ENCODE measurements around the gene YIPF6.
"Not testable (repeated sequence)": the region's sequence is repeated elsewhere in the genome, so short reads cannot be mapped to it uniquely, and the experiment has no call there.

Gene YIPF6

DNA sequence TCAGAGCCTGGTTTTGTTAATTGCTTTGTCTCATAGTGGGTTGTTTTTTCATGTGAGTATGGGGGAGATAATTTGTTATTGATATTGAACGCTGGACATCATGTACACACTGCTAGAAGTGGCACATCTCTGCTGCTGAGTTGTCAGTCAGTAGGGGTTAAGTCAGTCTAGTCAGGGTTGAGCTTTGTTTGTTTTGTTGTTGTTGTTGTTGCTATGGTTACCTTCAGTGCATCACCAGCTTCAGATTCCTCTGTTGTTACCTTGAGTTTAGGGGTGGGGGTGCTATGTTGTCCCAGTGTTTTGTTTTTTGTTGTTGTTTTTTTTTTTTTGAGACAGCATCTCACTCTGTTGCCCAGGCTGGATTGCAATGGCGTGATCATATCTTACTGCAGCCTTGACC lies 9.9 kb downstream of the YIPF6 start:
- no peak for DNase-seq

DNA sequence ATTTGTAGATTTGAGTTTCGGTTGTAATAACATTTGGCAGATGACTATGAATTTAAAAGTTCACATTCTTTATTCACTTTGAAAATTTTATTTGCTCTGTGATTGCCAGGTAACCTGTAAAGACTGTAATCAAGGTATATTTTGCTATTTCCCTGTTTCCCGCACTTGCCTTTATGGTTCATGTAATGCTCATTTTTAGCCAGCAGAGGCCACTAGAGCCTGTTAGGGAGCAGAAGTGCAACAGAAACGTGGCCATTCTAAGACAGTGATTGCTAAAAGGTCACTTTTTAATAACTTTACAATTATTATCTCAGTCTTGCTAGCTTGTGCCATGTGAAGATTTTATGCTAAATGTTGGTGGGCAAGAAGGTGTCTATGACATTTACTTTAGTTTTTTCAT lies 12.4 kb downstream of the YIPF6 start:
- peak in 1 of 2 donors; percentile 31 for DNase-seq

DNA sequence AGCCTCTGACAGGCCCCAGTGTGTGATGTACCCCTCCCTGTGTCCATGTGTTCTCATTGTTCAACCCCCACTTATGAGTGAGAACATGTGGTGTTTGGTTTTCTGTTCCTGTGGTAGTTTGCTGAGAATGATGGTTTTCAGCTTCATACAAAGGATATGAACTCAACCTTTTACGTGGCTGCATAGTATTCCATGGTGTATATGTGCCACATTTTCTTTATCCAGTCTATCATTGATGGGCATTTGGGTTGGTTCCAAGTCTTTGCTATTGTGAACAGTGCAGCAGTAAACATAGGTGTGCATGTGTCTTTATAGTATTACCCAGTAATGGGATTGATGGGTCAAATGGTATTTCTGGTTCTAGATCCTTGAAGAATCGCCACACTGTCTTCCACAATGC lies 25.8 kb downstream of the YIPF6 start:
- DNase-seq: not testable (repeated sequence)

DNA sequence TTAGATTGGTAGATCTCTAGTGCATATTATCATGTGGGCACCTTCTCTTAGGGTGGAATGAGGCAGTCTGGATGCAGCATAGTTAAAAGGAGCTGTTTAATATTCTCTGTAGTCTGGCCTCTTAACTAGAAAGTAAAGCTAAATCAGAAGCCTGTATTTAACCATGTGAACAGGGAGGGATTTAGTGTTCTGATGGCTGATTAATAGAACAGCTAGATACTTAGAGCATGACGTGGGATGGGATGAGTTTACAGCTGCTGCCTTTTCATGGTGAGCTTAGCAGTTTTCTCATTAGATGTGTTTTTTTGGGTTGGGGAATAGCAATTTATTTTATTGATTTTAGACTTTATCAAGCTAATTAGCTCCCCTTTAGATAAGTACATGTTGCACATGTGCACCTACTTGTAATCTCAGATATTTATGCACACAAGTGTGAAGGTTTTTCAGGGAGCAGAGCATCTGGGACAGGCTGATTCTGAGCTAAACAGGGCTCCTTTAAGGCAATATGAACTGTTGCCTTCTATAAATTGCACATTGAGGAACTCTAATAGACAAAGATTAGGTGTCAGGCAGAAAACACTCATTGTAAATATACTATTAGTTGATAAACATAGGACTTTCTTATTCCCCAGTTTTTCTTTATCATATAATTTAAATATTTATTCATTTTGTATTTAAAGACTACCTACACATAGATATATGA lies 34.1 kb downstream of the YIPF6 start:
- DNase-seq: no peak

DNA sequence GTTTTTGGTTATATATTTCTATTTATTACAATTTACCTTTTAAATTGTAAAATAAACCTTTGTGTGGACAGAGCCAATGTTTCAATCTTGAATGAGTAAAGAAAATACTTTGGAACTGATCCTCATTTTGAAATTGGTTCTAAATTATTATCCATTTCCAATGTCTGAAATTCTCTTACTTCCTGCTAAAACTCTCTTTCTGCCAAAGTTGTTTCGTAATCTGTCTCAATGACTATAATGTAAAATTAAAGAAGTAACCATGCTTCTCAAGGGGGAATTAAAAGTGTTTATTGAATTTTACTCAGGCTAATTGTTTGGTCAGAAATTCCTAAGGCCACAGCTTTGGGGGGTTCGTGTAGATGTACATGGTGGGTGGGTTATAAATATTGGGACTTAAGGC lies 34.8 kb downstream of the YIPF6 start:
- DNase-seq: no peak

DNA sequence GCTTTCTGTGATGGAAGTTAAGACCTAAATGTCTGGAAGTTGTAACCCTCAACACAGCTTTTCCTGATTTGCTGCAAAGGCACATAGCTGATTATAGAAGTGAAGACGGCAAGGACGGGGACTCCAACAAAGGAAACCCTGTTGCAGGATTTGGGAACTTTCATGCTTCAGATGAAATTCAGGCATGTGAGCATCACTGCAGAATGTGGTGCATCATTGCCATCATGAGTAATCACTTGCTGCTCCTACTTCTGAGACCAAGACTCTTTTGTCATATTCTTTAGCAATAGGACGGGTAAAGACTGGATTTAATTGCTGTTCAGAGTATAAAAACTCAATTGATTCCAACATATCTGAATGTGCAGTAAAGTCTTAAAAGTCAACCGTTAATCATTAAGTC lies 35.8 kb downstream of the YIPF6 start:
- DNase-seq: no peak

DNA sequence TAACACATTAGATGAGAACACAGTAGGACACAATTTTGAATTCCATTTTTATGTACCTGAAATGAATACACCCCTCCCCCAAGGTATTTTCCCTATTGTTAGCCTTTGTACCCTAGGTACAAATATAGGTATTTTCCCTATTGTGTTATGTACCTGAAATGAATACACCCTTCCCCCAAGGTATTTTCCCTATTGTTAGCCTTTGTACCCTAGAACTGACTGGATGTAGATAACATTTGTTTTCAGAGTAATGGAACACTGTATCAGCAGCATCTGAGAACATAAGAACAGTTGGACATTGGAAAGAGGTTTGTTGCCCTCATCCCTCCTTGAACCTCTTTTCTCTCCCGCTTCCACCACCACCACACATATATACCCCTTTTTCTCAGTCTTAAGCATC lies 37.6 kb downstream of the YIPF6 start:
- no peak for DNase-seq

DNA sequence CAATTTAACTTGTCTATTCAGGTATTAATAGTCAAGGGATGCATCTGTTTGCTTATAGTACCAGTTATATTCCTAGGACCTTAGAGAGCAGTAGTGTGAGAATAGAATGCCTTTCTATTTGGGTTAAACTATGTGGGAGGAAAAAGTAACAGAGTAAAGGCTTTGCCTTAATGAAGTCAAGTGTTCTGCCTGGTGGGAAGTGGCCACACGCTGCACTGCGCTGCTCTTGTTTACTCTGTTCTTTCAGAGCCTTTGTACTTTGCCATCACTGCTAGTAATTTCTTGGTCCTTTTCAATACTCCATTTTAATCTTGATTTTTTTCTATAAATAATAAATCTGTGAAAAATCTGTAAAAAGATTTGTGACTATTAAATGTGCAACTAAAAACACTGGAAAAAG lies 38.0 kb downstream of the YIPF6 start:
- no peak for DNase-seq

DNA sequence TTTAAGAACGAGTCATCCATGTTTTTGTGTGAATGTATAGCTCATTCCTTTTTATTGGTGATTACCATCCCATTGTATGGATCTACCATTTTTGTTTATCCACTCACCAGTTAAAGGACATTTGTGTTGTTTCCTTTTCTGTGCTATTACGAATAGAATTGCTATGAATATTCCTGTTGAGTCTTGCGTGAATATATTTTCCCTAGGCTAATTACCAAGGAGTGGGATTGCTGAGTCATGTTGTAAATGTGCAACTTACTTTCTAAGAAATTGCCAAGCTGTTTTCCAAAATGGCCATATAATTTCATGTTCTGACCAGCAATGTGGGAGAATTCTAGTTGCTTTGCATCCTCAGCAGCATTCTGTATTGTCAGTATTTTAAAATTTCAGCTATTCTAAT lies 51.3 kb downstream of the YIPF6 start:
- DNase-seq: no peak

DNA sequence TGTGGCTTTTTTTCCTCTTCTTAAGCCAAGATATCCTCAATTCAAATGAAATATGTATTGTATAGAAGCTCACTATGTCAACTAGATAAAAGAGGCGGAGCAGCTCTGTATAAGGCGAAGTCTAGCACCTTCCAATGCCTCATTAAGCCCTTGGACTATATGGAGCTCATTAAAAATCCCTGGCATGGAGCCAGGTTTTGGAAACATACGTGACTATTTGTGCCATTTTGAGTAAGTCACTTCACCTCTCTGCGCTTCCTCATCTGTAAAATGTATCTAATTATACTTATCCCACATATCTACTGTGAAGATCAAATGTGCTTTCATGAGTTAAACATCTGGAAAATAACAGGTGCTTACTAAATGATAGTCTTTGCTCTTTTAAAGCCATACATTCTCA lies 57.2 kb downstream of the YIPF6 start:
- no peak for DNase-seq

DNA sequence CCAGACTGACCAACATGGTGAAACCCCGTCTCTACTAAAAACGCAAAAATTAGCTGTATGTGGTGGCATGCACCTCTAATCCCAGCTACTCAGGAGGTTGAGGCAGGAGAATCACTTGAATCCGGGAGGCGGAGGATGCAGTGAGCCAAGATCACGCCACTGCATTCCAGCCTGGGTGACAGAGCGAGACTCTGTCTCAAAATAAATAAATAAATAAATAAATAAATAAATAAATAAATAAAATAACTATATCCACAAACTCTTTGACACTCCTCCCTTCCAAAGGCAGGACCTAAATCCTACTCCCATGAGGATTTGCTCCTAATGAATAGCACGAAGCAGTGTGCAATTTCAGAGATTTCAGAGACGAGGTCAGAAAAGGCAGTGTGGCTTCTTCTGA lies 58.3 kb downstream of the YIPF6 start:
- not testable (repeated sequence) for DNase-seq

DNA sequence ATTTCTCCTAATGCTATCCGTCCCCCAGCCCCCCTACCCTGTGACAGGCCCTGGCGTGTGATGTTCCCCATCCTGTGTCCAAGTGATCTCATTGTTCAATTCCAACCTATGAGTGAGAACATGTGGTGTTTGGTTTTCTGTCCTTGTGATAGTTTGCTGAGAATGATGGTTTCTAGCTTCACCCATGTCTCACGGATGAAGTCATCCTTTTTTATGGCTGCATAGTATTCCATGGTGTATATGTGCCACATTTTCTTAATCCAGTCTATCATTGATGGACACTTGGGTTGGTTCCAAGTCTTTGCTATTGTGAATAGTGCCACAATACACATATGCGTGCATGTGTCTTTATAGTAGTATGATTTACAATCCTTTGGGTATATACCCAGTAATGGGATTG lies 61.1 kb downstream of the YIPF6 start:
- DNase-seq: not testable (repeated sequence)

DNA sequence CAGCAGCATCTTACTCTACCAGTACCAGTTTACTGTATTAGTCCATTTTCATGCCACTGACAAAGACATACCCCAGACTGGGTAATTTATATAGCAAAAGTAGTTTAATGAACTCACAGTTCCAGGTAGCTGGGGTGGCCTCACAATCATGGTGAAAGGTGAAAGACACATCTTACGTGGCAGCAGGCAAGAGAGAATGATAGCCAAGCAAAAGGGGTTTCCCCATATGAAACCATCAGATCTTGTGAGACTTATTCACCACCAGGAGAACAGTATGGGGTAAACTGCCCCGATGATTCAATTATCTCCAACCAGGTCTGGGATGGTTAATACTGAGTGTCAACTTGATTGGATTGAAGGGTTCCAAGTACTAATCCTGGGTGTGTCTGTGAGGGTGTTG lies 69.3 kb downstream of the YIPF6 start:
- DNase-seq: no peak

DNA sequence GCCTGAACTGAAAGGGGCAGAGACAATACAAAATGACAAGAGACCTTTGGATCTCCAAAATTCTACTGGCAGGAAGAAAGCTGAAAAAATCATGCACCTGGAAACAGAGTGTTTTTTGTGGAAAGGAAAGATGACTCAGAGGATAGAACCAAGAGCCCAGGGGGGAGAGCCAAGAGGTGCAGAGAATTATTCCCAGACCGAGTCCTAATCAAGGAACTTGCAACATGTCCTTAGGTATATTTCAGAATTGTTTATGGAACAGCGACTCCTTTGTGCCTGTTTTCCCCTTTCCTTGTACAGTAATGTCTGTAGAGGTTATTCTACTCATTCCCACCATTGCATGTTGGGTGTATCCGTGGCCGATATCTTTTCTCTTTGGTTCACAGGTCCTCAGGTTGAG lies 71.7 kb downstream of the YIPF6 start:
- DNase-seq: no peak

DNA sequence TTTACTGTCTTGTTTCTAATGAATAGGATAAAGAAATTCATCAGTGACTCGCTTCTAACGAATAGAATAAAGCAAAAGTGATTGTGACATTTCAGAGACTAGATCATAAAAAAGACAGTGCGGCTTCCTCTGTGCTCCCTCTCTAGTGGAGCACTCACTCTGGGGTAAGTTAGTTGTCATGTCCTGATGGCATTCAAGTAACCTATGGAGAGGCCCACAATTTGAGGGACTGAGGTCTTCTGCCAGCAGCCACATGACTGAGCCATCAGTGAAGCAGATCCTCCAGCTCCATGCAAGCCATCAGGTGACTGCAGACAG lies 72.4 kb downstream of the YIPF6 start:
- no peak for DNase-seq

DNA sequence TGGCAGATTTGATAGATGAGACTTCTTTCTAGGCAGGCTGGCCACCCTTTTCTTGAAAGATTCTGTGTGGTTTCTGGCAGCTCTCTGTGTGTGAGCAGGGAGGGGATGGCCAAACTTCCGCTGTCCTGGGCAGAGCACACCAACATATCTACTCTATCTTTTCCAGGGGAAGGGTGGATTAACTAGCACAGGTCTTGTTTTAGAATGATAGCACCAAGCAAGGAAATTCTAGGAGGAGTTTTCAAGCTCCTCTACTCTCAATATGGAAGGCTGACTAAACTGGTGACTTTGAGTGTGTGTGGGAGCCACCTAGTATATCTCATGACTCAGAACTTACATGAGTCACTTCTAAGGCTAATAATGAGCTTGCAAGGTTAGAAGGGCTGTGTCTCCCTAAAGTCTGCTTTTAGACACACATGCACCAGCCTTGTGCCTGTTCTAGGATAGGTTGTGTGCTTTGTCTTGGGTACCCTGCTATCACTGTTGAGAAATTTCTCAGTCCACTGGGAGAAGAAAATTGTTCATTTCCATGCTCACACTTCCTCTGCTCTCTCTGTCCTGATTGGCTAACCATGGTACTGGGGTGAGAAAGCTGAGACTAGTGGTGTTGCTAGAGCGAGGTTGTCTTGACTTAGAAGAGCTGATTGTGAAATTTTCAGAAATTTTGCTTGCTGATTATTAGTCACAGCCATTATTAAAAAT lies 72.9 kb downstream of the YIPF6 start:
- DNase-seq: no peak

DNA sequence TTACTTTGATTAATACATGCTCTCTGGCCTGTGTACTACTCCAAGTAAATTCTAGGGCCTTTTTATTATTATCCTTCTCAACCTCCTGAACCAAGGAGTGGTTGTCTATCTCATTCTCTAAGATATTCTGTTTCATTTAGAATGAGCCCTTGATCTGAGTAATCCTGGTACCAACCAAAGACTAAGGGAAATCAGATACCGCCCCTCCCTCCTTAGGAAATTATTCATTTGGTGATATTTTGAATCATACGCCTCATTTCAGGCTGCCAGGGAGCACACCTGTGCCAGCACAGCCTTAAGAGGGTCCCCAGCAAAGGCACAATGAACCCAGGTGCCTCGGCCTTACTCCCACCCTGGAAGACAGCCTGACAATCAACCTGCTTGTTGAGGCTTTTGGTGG lies 75.4 kb downstream of the YIPF6 start:
- DNase-seq: no peak

DNA sequence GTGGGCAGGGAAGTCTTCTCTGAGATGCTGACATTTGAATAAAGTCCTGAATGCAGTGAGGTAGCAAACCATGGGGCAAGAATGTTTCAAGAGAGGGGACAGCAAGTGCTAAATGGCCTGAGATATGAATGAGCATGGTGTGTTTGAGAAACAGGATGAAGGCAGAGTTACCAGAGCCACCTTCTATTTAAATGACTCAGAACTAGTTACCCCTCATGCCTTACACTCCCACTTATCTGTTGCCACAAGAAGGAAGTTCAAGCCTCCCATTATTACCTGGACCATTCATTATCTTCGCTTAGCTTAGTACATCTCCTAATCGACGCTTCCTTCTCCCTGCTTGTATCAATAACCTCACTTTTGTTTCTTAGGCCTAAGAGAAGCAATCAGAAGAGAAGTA lies 81.0 kb downstream of the YIPF6 start:
- no peak for DNase-seq

DNA sequence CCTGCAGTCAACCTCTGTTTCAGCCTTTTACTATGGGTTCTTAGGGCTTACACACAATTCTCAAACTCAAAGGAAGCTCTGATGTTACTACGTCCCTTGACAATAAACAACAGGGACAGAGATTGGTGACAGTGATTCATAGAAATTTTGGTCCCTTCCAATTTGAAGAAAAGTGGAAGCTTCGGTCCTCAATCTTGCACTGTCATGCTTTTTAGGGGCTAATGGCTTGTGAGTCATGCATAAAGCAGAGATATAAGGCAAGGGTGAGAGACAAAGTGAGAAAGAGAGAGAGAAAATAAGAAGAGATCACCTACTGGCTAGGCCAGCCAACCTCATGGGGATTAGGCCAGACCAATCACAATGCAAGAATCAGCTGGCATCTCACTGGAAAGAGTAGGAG lies 85.4 kb downstream of the YIPF6 start:
- no peak for DNase-seq
